IMR-90 (cell line): ENCODE data around the gene KATNB1. TPM values are rescaled to one million over a fixed set of nuclear protein-coding genes. Genes with fewer than 3 reads are reported as not detected.

ENCODE experiments used
- ATAC-seq: fragments of 200-7000 bp; cut with Tn5 transposase; 2 replicates; pipeline ENCODE4 v1.9.1; 2020; ENCODE audit warnings: low read depth, mild to moderate bottlenecking, moderate library complexity
- BruUV-seq: library from RNA; stranded (reverse); fragments of 400-500 nt; replicated peaks from 2 replicates; lab custom pipeline; 2021; lab: Mats Ljungman, UMichigan
- CTCF ChIA-PET: fragments of 300-600 bp; formaldehyde crosslinking; extraction: SDS; loops from one replicate; lab custom pipeline; 2021; ENCODE audit warnings: antibody characterized with exemption; lab: Yijun Ruan, JAX
- POLR2A ChIA-PET: fragments of 300-600 bp; sonication (Branson Sonifier 250); formaldehyde crosslinking; loops from one replicate; lab custom pipeline; 2022; ENCODE audit warnings: antibody characterized with exemption; ENCODE audit not compliant: unreplicated experiment; lab: Charles Lee
- DNase-seq: peaks from one replicate; pipeline ENCODE4 v3.0.0; 2013
- H2AFZ ChIP-seq: replicated peaks from 2 replicates; pipeline ENCODE3; 2013; ENCODE audit warnings: low read length, mild to moderate bottlenecking; ENCODE audit not compliant: poor library complexity
- H2AK5ac ChIP-seq: 2 replicates; pipeline ENCODE4 v1.6.1; 2013; ENCODE audit warnings: low read depth, low read length, inconsistent platforms
- H2AK9ac ChIP-seq: replicated peaks from 2 replicates; pipeline ENCODE3; 2013; ENCODE audit warnings: mild to moderate bottlenecking, low read depth, low read length, moderate library complexity; ENCODE audit not compliant: poor library complexity
- H2BK120ac ChIP-seq: 2 replicates; pipeline ENCODE4 v1.6.1; 2013; ENCODE audit warnings: low read depth, low read length, inconsistent platforms
- H2BK15ac ChIP-seq: 3 replicates; pipeline ENCODE4 v1.6.1; 2013; ENCODE audit warnings: low read depth, low read length, inconsistent platforms
- H2BK20ac ChIP-seq: 2 replicates; pipeline ENCODE4 v1.6.1; 2013; ENCODE audit warnings: low read depth, mild to moderate bottlenecking, inconsistent platforms, low read length, moderate library complexity
- H2BK5ac ChIP-seq: 2 replicates; pipeline ENCODE4 v1.6.1; 2013; ENCODE audit warnings: mild to moderate bottlenecking, low read depth, low read length, inconsistent platforms; ENCODE audit not compliant: poor library complexity, severe bottlenecking
- H3K14ac ChIP-seq: replicated peaks from 2 replicates; pipeline ENCODE4 v1.6.1; 2013; ENCODE audit warnings: low read depth, low read length, inconsistent platforms
- H3K18ac ChIP-seq: 2 replicates; pipeline ENCODE4 v1.6.1; 2013; ENCODE audit warnings: low read depth, low read length, control low read depth
- H3K23ac ChIP-seq: 2 replicates; pipeline ENCODE4 v1.6.1; 2013; ENCODE audit warnings: low read depth, low read length, inconsistent platforms
- H3K27ac ChIP-seq: 2 replicates; pipeline ENCODE4 v1.5.1; 2013; ENCODE audit warnings: mild to moderate bottlenecking, control low read depth, low read length; ENCODE audit not compliant: insufficient read depth
- H3K27me3 ChIP-seq: 2 replicates; pipeline ENCODE4 v1.6.1; 2013; ENCODE audit warnings: low read length; ENCODE audit not compliant: control insufficient read depth, insufficient read depth
- H3K36me3 ChIP-seq: 2 replicates; pipeline ENCODE4 v1.6.1; 2013; ENCODE audit warnings: low read length, mixed read lengths; ENCODE audit not compliant: control insufficient read depth, insufficient read depth
- H3K4ac ChIP-seq: 2 replicates; pipeline ENCODE4 v1.6.1; 2013; ENCODE audit warnings: low read depth, low read length, inconsistent platforms
- H3K4me1 ChIP-seq: 2 replicates; pipeline ENCODE4 v1.6.1; 2013; ENCODE audit warnings: low read length, mixed read lengths; ENCODE audit not compliant: control insufficient read depth, insufficient read depth
- H3K4me2 ChIP-seq: 2 replicates; pipeline ENCODE4 v1.6.1; 2013; ENCODE audit warnings: low read depth, mild to moderate bottlenecking, control low read depth, low read length, moderate library complexity
- H3K4me3 ChIP-seq: 2 replicates; pipeline ENCODE4 v1.5.1; 2013; ENCODE audit warnings: low read depth, mild to moderate bottlenecking, control low read depth, low read length, moderate library complexity; ENCODE audit not compliant: insufficient read depth
- H3K56ac ChIP-seq: 2 replicates; pipeline ENCODE4 v1.6.1; 2013; ENCODE audit warnings: low read length, inconsistent platforms; ENCODE audit not compliant: insufficient read depth; ENCODE audit errors: extremely low read depth
- H3K79me1 ChIP-seq, 2 experiments: 2 replicates each; pipeline ENCODE4 v1.6.1; 2013; ENCODE audit warnings: low read length in 2 of 2, inconsistent platforms in 1 of 2, low read depth in 1 of 2
- H3K9ac ChIP-seq: 2 replicates; pipeline ENCODE4 v1.6.1; 2013; ENCODE audit warnings: low read depth, low read length, control low read depth
- H3K9me1 ChIP-seq: 2 replicates; pipeline ENCODE4 v1.6.1; 2013; ENCODE audit warnings: low read length, inconsistent platforms; ENCODE audit not compliant: insufficient read depth
- H3K9me3 ChIP-seq: 2 replicates; pipeline ENCODE4 v1.6.1; 2013; ENCODE audit warnings: low read length; ENCODE audit not compliant: control insufficient read depth, insufficient read depth
- H4K20me1 ChIP-seq: 2 replicates; pipeline ENCODE4 v1.6.1; 2013; ENCODE audit warnings: low read length, inconsistent platforms; ENCODE audit not compliant: insufficient read depth
- H4K5ac ChIP-seq: 2 replicates; pipeline ENCODE4 v1.6.1; 2013; ENCODE audit warnings: mild to moderate bottlenecking, low read depth, low read length, control low read depth
- H4K8ac ChIP-seq, 2 experiments: 2 replicates each; pipeline ENCODE4 v1.6.1; 2013; ENCODE audit warnings: low read depth in 2 of 2, low read length in 2 of 2, control low read depth in 1 of 2, inconsistent platforms in 1 of 2
- H4K91ac ChIP-seq: 2 replicates; pipeline ENCODE4 v1.6.1; 2013; ENCODE audit warnings: low read depth, low read length, inconsistent platforms; ENCODE audit not compliant: insufficient read depth
- BHLHE40 ChIP-seq: fragments of 150-350 bp; IDR thresholded peaks from 2 replicates; pipeline ENCODE4 v1.6.1; 2016; ENCODE audit warnings: mild to moderate bottlenecking, low read depth, low read length
- CHD1 ChIP-seq: IDR thresholded peaks from 2 replicates; pipeline ENCODE4 v1.6.1; 2012; ENCODE audit warnings: low read depth, low read length, improper control_type of control experiment
- FOS ChIP-seq: fragments of 150-350 bp; IDR thresholded peaks from 2 replicates; pipeline ENCODE4 v1.6.1; 2016; ENCODE audit warnings: low read depth, low read length
- MXI1 ChIP-seq: IDR thresholded peaks from 2 replicates; pipeline ENCODE4 v1.6.1; 2012; ENCODE audit warnings: low read depth, mild to moderate bottlenecking, low read length, moderate library complexity, borderline replicate concordance
- POLR2A ChIP-seq: IDR thresholded peaks from 2 replicates; pipeline ENCODE4 v1.6.1; 2012; ENCODE audit warnings: mild to moderate bottlenecking, low read depth, low read length
- RAD21 ChIP-seq: IDR thresholded peaks from 2 replicates; pipeline ENCODE4 v1.6.1; 2012; ENCODE audit warnings: low read length, improper control_type of control experiment
- RFX5 ChIP-seq: IDR thresholded peaks from 2 replicates; pipeline ENCODE4 v1.8.0; 2012; ENCODE audit warnings: low read depth, mild to moderate bottlenecking, low read length, moderate library complexity
- WGBS, 2 experiments: methylation state at CpG; one replicate each; pipeline versions ENCODE4 v1.1.5 to v1.1.7; 2013; ENCODE audit warnings: missing lambda C conversion rate in 2 of 2; ENCODE audit not compliant: insufficient read length in 1 of 2; ENCODE audit errors: extremely low coverage in 2 of 2; 5-methylcytosine and 5-hydroxymethylcytosine counted together
- dilution Hi-C: fragments of 300-500 bp; cut with HindIII; formaldehyde crosslinking; loops from one replicate; pipeline ENCODE4 v1.14.3; 2018; ENCODE audit warnings: low sequenced_read_pairs; ENCODE audit not compliant: unreplicated experiment
- in situ Hi-C: fragments of 300-500 bp; cut with MboI; formaldehyde crosslinking; loops from 3 replicates; pipeline ENCODE4 v1.14.3; 2019; ENCODE audit warnings: low sequenced_read_pairs, inconsistent platforms, mixed read lengths
- intact Hi-C: fragments of 100-400 bp; cut with micrococcal nuclease; formaldehyde crosslinking; loops from 2 replicates; pipeline ENCODE4 v1.10.0; 2022
- polyA plus RNA-seq, 3 experiments: library from polyadenylated mRNA; depleted of rRNA; stranded (reverse); fragments of >200 nt; gene quantifications; 2 replicates each; pipeline ENCODE4 v1.2.3, GENCODE V29; 2012; ENCODE audit warnings: low replicate concordance in 1 of 3
- total RNA-seq: library from RNA; depleted of rRNA; stranded (reverse); fragments of >200 nt; gene quantifications from 2 replicates; pipeline ENCODE4 v1.2.3, GENCODE V29; 2012
- TF ChIP-seq, protein P1 (sequence below): fragments of 150-350 bp; IDR thresholded peaks from 2 replicates; pipeline ENCODE4 v1.6.1; 2017; ENCODE audit warnings: mild to moderate bottlenecking, antibody characterized with exemption, low read length, low read depth
- TF ChIP-seq, protein P2 (sequence below): conservative IDR thresholded peaks from 2 replicates; pipeline ENCODE4 v1.5.1; 2012; ENCODE audit warnings: mild to moderate bottlenecking, low read depth, low read length, improper control_type of control experiment

The KATNB1 gene
- total and polyA plus RNA-seq, 2 of the 4 experiments (the other 2 are of a cell fraction): 10.9 to 23.5 TPM

DNA sequence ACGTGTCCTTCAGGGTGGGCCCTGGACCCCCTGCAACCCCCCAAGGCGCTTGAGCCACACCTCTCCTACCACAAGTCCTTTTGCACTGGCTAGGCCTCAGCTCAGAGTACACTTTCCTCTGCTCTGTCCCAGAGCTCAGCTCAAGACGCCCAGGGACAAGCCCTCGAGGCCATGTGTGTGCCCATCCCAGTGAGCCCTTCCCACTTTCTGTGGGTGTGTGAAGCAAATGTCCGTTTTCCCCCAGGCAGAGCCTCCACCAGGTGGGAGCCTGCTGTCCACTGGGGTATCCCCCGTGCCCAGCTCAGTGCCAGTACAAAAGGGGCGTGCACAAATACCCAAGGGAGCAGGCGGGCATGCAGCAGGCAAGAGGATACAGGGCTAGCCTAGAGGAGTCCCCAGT lies 48.3 kb downstream of the KATNB1 start:
- H4K20me1 ChIP-seq: peaks cover 19% of the 10 kb centered on the region; the same call in 1 of the 2 replicates
- H3K4ac ChIP-seq: no peak overlapping the region
- no peaks in the 10 kb centered on the region for H3K27me3 ChIP-seq
- H3K18ac ChIP-seq: no peak overlapping the region
- no peak overlapping the region for H2BK120ac ChIP-seq
- no peak overlapping the region for H2BK5ac ChIP-seq
- H3K4me2 ChIP-seq: no peak overlapping the region
- no CpG with 5 or more reads among the region's 8 CpGs for WGBS, 2 experiments
- ATAC-seq (no peak), DNase-seq (no peak)
- H4K5ac ChIP-seq: no peak overlapping the region
- H3K56ac ChIP-seq: no peak overlapping the region
- H2AK9ac ChIP-seq: no peak overlapping the region
- peaks cover 37% of the 10 kb centered on the region for H3K36me3 ChIP-seq
- ChIA-PET CTCF (interaction anchor here (0.9 kb wide), 1 partner anchor 17 kb away, joined by 3 read pairs; no protein-coding TSS in a partner anchor), POLR2A (no interaction called here)
- no peak overlapping the region for H3K14ac ChIP-seq
- no peak overlapping the region for H2AFZ ChIP-seq
- no peak overlapping the region for H3K9ac ChIP-seq
- H3K79me1 ChIP-seq: peaks cover 20 to 73% of the 10 kb centered on the region in 2 experiments
- no peak overlapping the region for H4K8ac ChIP-seq
- no peak overlapping the region for H2BK15ac ChIP-seq
- H2BK20ac ChIP-seq: no peak overlapping the region
- no TSS peak for BruUV-seq
- in situ Hi-C loops (no loop called here), intact Hi-C loops (no loop called here), dilution Hi-C loops (no loop called here)
- TF ChIP-seq, protein P1, sequence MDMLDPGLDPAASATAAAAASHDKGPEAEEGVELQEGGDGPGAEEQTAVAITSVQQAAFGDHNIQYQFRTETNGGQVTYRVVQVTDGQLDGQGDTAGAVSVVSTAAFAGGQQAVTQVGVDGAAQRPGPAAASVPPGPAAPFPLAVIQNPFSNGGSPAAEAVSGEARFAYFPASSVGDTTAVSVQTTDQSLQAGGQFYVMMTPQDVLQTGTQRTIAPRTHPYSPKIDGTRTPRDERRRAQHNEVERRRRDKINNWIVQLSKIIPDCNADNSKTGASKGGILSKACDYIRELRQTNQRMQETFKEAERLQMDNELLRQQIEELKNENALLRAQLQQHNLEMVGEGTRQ: no peak
- TF ChIP-seq CHD1 (no peak), MXI1 (no peak), POLR2A (no peak), RAD21 (no peak), FOS (no peak), BHLHE40 (no peak), RFX5 (no peak)
- TF ChIP-seq, protein P2, sequence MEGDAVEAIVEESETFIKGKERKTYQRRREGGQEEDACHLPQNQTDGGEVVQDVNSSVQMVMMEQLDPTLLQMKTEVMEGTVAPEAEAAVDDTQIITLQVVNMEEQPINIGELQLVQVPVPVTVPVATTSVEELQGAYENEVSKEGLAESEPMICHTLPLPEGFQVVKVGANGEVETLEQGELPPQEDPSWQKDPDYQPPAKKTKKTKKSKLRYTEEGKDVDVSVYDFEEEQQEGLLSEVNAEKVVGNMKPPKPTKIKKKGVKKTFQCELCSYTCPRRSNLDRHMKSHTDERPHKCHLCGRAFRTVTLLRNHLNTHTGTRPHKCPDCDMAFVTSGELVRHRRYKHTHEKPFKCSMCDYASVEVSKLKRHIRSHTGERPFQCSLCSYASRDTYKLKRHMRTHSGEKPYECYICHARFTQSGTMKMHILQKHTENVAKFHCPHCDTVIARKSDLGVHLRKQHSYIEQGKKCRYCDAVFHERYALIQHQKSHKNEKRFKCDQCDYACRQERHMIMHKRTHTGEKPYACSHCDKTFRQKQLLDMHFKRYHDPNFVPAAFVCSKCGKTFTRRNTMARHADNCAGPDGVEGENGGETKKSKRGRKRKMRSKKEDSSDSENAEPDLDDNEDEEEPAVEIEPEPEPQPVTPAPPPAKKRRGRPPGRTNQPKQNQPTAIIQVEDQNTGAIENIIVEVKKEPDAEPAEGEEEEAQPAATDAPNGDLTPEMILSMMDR: no peak
- no peak overlapping the region for H3K23ac ChIP-seq
- peaks cover 6% of the 10 kb centered on the region; the same call in 1 of the 2 replicates for H3K4me1 ChIP-seq
- no peak overlapping the region for H2AK5ac ChIP-seq
- H4K91ac ChIP-seq: no peak overlapping the region
- H3K27ac ChIP-seq: no peak overlapping the region
- no peaks in the 10 kb centered on the region for H3K9me3 ChIP-seq
- peaks cover 15% of the 10 kb centered on the region; the same call in 1 of the 2 replicates for H3K9me1 ChIP-seq
- H3K4me3 ChIP-seq: no peak overlapping the region
